GM19468 (cell line): ENCODE data around the gene APBB2.
"Not testable (repeated sequence)": the region's sequence is repeated elsewhere in the genome, so short reads cannot be mapped to it uniquely, and the experiment has no call there.

Experiments
- ATAC-seq: cut with Tn5 transposase; IDR thresholded peaks from one replicate; pipeline ENCODE4 v1.9.1; 2021; ENCODE audit warnings: mild to moderate bottlenecking, moderate library complexity, moderate number of reproducible peaks; ENCODE audit not compliant: unreplicated experiment; ENCODE audit errors: extremely low read depth

The APBB2 gene

DNA sequence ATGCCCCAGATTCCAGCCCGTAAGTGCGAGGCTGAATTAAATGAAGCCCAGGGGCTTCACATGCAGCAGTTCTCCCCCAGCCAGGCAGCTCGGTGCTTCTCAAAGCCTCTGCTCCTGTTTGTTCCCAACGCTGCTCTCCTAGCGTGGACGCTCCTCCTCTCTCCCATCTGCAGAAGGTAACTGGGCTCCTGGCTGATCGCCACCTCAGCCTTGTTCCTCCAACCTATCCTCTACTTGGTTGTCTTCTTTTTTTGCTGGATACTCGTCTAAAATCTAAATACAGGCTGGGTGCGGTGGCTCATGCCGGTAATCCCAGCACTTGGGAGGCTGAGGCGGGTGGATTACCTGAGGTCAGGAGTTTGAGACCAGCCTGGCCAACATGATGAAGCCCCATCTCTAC lies 394.2 kb downstream of the APBB2 start:
- no peak for ATAC-seq

DNA sequence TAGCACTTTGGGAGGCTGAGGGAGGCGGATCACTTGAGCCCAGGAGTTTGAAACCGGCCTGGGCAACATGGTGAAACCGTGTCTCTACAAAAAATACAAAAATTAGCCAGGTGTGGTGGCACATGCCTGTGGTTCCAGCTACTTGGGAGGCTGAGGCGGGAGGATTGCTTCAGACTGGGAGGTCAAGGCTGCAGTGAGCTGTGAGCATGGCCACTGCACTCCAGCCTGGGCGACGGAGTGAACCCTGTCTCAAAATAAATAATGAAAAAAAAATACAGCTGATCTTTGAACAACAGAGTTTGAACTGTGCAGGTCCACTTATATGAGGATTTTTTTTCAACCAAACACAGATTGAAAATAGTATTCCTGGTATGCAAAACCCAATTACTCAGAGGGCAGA lies 397.2 kb downstream of the APBB2 start:
- not testable (repeated sequence) for ATAC-seq

DNA sequence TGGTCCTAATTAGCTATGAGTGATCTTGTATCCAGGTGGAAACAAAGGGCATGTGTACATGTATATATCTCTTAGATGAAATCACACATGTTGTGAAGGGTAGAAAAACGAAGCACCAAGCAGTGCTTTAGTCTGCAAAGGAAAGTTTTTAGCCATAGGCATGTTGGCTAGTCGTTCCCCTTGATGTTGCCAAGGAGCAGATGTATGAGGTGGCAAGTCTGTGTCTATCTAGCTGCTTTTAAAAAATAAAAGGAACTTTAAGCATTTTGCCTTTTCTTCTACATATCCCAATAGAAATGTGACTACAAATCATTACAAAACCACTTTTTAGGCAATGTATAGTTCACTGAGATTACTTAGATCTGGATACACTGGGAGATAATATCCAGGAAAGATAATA lies 401.5 kb downstream of the APBB2 start:
- ATAC-seq, result no peak

GRCh38 chr4:40812386-40812785 lies 402.0 kb downstream of the APBB2 start:
- ATAC-seq, result no peak

DNA sequence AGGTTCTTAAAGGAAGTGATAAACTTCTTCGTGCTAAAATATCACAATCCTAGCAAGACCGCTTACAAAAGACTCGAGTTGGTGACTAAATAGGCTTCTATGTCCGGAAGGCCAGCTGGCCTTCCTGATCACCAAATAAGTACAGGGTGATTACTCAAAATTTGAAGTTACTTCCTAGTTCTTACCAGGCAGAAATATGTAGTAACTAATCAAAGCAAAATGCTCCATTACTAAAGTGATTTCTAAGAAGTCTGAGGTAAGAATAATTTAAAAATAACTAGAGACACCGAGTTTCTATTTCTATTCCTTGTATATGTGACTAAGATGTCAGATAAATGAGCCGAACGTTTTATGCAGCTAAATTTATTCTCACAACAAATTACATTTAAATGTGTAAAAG lies 402.4 kb downstream of the APBB2 start:
- ATAC-seq, result no peak

- ATAC-seq, result no peak
Observed at GRCh38 chr4:40808926-40809457, 405.4 kb downstream of the APBB2 start.

DNA sequence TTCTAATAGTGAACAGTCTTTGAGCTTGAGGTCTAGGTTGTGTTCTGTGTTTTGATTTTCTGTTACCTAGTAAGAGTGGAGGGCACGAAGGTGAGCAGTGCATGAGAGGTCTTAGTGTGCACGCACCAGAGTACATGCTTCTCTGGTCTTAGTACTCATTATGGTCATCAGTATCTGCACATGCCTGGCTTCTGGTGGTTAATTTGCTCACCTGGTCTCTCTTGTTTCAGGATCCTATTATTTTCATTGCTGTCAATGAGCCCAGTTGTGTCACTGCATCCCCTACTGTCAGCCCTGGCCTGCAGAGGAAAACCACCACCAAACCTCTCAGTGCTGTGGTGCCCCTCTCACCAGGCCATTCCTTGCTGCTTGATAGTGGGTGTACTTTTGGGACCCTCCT lies 409.7 kb downstream of the APBB2 start:
- no peak for ATAC-seq

GRCh38 chr4:40800064-40800463 lies 414.3 kb downstream of the APBB2 start:
- ATAC-seq, result peak; percentile 77

DNA sequence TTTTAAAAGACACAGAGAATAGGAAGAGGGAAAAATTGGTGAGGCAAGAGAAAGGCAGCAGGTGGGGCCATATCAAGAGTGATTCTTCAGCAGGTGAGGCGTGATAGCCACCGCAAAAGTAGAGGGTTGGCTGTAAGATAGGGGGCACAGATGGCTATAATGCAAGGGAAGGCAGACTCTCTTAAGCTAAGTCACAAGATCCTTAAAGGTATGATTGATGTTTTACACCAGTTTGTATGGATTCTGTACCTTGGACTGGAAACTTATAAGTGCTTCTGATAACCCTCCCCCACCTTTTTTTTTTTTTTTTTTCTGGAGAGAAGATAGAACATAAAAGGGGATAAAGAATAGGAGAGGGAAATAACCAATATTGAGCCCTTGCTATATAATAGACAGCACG lies 424.6 kb downstream of the APBB2 start:
- ATAC-seq, result no peak

DNA sequence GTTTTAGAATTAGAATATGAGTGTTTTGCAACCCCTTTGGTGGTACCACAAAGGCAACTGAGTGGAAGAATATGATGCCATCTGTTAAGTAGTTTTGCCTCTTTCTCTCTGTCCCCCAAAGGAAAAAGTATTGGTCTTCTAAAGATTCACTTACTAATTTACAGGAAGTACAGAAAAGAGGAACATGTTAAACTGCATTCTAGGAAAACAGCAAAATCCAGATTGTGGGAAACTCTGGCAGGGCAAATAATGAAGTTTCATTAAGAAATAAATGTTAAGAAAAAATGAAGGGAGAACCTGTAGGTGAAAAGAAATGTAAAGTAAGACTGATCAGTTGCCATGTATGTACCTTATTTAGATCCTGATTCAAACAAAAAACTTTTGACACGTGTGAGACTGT lies 425.3 kb downstream of the APBB2 start:
- no peak for ATAC-seq

GRCh38 chr4:40788331-40788730 lies 426.0 kb downstream of the APBB2 start:
- no peak for ATAC-seq

- no peak for ATAC-seq
Observed at GRCh38 chr4:40785727-40786126, 428.6 kb downstream of the APBB2 start.

DNA sequence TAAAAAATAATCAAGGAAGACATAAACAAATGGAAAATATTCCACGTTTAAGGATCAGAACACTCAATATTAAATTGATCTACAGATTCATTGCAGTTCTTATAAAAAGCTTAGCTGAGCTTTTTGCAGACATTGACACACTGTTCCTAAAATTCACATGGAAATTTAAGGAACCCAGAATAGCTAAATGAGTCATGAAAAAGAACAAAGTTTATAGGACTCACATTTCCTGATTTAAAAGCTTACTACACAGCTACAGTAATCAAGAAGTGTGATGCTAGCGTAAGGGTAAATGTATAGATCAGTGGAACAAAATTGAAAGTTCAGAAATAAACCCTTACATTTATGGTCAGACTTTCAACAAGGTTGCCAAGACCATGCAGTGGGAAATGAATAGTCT lies 431.5 kb downstream of the APBB2 start:
- no peak for ATAC-seq

GRCh38 chr4:40778090-40778489 lies 436.3 kb downstream of the APBB2 start:
- ATAC-seq, result no peak

DNA sequence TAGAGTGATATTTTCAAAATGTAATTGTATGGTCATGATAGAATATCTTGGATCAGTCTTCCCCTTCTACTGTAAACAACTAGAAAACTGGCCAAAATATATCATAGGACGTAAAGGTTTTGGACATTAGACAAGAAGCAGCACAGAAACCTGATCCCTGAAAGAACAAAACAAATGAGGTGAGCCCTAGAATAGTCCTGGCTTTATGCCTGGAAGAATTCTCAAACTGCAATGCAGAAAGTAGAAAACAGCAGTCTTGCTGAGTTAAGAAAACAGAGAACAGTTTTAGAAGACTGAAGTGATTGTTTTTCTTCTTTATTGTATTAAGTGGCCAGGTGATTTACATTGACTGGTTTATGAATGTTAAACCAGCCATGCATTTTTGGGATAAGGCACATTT lies 445.1 kb downstream of the APBB2 start:
- no peak for ATAC-seq

DNA sequence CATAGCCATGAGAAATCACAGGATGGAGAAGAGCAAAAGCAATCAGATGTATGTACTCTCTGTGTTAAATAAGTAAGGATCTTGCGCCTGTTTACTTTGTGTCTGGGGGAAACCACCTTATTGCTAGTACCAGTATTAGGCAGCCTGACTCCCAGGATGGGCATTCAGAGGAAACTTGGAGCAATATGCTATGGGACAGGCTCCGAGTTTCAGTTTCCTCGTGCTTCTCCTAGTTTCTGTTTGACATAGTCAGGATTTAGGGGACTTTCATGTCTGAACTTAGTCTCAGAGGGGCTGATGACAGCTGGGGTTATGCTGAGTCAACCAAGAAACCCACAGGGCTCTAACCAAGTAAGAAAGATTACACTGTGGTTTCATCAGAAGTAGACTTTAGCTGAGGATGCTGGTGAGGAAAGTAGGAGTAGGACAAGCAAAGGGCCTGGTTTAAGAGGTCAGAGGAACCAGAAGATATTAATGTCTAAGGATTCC lies 451.1 kb downstream of the APBB2 start:
- ATAC-seq, result peak; percentile 85
